Measurements from ENCODE around the gene RIPK4.
"Not testable (repeated sequence)": the region's sequence is repeated elsewhere in the genome, so short reads cannot be mapped to it uniquely, and the experiment has no call there.

DNA sequence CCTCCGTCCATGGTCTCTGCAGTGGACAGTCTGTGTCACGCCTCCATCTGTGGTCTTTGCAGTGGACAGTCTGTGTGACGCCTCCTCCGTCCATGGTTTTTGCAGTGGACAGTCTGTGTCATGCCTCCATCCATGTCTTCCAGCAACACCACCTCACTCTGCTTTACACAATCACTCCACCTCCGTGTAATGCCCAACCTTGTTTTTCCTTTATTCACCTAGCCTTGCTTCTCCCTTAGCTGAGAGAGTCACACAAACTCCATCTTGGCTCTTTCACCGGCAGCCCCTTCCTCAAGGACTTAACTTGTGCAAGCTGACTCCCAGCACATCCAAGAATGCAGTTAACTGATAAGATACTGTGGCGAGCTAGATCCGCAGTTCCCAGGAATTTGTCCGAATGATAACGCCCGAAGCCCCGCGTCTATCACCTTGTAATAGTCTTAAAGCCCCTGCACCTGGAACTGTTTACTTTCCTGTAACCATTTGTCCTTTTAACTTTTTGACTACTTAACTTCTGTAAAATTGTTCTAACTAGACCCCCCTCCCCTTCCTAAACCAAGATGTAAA is 52.5 kb downstream of the RIPK4 start:
- TF ChIP-seq, protein P1, sequence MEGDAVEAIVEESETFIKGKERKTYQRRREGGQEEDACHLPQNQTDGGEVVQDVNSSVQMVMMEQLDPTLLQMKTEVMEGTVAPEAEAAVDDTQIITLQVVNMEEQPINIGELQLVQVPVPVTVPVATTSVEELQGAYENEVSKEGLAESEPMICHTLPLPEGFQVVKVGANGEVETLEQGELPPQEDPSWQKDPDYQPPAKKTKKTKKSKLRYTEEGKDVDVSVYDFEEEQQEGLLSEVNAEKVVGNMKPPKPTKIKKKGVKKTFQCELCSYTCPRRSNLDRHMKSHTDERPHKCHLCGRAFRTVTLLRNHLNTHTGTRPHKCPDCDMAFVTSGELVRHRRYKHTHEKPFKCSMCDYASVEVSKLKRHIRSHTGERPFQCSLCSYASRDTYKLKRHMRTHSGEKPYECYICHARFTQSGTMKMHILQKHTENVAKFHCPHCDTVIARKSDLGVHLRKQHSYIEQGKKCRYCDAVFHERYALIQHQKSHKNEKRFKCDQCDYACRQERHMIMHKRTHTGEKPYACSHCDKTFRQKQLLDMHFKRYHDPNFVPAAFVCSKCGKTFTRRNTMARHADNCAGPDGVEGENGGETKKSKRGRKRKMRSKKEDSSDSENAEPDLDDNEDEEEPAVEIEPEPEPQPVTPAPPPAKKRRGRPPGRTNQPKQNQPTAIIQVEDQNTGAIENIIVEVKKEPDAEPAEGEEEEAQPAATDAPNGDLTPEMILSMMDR (IDR thresholded peaks at IDR 0.05): not testable (repeated sequence)
- not testable (repeated sequence) for TF ChIP-seq E2F4 (CRISPR knock-in tag; IDR thresholded peaks at IDR 0.05; ENCODE audit: borderline replicate concordance, low read depth); TCF7 (CRISPR knock-in tag; IDR thresholded peaks at IDR 0.05; ENCODE audit: low read depth); SMAD3 (CRISPR knock-in tag; IDR thresholded peaks at IDR 0.05; ENCODE audit: borderline replicate concordance); ATF1 (CRISPR knock-in tag; IDR thresholded peaks at IDR 0.05); FOXK1 (CRISPR knock-in tag; IDR thresholded peaks at IDR 0.05); USF2 (CRISPR knock-in tag; IDR thresholded peaks at IDR 0.05); TEAD4 (CRISPR knock-in tag; IDR thresholded peaks at IDR 0.05); ETV6 (CRISPR knock-in tag; IDR thresholded peaks at IDR 0.05); AFF4 (CRISPR knock-in tag; IDR thresholded peaks at IDR 0.05; ENCODE audit: borderline replicate concordance)
- TF ChIP-seq, protein P2, sequence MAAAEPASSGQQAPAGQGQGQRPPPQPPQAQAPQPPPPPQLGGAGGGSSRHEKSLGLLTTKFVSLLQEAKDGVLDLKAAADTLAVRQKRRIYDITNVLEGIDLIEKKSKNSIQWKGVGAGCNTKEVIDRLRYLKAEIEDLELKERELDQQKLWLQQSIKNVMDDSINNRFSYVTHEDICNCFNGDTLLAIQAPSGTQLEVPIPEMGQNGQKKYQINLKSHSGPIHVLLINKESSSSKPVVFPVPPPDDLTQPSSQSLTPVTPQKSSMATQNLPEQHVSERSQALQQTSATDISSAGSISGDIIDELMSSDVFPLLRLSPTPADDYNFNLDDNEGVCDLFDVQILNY (CRISPR knock-in tag; IDR thresholded peaks at IDR 0.05): not testable (repeated sequence)
- TF ChIP-seq, protein P3, sequence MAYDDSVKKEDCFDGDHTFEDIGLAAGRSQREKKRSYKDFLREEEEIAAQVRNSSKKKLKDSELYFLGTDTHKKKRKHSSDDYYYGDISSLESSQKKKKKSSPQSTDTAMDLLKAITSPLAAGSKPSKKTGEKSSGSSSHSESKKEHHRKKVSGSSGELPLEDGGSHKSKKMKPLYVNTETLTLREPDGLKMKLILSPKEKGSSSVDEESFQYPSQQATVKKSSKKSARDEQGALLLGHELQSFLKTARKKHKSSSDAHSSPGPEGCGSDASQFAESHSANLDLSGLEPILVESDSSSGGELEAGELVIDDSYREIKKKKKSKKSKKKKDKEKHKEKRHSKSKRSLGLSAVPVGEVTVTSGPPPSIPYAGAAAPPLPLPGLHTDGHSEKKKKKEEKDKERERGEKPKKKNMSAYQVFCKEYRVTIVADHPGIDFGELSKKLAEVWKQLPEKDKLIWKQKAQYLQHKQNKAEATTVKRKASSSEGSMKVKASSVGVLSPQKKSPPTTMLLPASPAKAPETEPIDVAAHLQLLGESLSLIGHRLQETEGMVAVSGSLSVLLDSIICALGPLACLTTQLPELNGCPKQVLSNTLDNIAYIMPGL (CRISPR knock-in tag; IDR thresholded peaks at IDR 0.05): not testable (repeated sequence)
